Testis (tissue), 2 donors: ENCODE data around the gene FANCD2.

Experiments
- POLR2A ChIP-seq: fragments of 450-650 bp; IDR thresholded peaks from one replicate; pipeline ENCODE4 v1.6.1; 2017; ENCODE audit warnings: antibody characterized with exemption, mild to moderate bottlenecking, moderate library complexity
- TF ChIP-seq, protein P1 (sequence below), 3 experiments: fragments of 450-650 bp in 2 of 3; fragments of 200-600 bp in 1 of 3; sonication (generic) in 1 of 3; IDR thresholded peaks; one replicate each; pipeline ENCODE4 v1.5.1; 2016 to 2019; ENCODE audit warnings: antibody characterized with exemption in 3 of 3, mild to moderate bottlenecking in 2 of 3, moderate library complexity in 1 of 3

DNA sequence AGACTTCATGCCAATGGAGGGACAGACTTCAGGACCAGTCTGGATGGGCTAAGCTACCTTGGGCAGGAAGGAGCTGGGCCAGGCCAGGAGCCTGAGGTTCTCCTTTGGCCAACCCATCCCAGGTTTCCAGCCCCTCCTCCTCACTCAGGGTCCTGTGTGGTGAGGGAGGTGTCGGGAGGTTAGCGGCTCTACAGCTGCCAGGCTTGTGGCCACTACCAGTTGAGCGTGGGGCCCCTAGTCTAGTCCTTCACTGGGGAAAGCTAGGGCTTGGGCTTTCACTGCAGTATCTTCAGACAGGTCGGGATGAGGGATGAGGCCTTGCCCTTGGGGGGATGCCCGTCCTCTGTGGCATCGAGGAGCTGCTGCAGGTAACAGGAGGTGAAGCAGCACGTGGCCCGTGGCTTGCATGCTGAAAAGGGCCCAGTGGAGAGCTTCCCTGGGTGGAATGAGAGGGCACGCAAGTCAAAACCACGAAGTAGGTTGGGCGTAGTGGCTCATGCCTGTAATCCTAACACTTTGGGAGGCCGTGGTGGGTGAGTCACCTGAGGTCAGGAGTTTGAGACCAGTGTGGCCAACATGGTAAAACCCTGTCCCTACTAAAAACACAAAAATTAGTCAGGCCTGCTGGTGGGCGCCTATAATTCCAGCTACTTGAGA, 8.5 kb upstream of the FANCD2 start:
- TF ChIP-seq, protein P1, sequence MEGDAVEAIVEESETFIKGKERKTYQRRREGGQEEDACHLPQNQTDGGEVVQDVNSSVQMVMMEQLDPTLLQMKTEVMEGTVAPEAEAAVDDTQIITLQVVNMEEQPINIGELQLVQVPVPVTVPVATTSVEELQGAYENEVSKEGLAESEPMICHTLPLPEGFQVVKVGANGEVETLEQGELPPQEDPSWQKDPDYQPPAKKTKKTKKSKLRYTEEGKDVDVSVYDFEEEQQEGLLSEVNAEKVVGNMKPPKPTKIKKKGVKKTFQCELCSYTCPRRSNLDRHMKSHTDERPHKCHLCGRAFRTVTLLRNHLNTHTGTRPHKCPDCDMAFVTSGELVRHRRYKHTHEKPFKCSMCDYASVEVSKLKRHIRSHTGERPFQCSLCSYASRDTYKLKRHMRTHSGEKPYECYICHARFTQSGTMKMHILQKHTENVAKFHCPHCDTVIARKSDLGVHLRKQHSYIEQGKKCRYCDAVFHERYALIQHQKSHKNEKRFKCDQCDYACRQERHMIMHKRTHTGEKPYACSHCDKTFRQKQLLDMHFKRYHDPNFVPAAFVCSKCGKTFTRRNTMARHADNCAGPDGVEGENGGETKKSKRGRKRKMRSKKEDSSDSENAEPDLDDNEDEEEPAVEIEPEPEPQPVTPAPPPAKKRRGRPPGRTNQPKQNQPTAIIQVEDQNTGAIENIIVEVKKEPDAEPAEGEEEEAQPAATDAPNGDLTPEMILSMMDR (IDR thresholded peaks at IDR 0.05), result no peak
- no peak for TF ChIP-seq POLR2A
